Mesenchymal stem cell (in vitro differentiated cells and primary cell): Measurements from ENCODE around the gene STK33.

ENCODE experiments used
- DNase-seq: peaks from one replicate; pipeline ENCODE4 v3.0.0-alpha.2; 2013
- H2AFZ ChIP-seq: one replicate; pipeline ENCODE4 v1.6.1; 2013; ENCODE audit warnings: low read depth, mild to moderate bottlenecking, control low read depth, inconsistent platforms, low read length, moderate library complexity
- H2AK5ac ChIP-seq: 2 replicates; pipeline ENCODE4 v1.6.1; 2013; ENCODE audit warnings: low read length, moderate library complexity, mild to moderate bottlenecking, inconsistent platforms; ENCODE audit not compliant: severe bottlenecking
- H2BK120ac ChIP-seq: one replicate; pipeline ENCODE4 v1.6.1; 2013; ENCODE audit warnings: low read depth, mild to moderate bottlenecking, inconsistent platforms, low read length, moderate library complexity
- H2BK12ac ChIP-seq, 2 experiments: one replicate each; pipeline ENCODE4 v1.6.1; 2013; ENCODE audit warnings: inconsistent platforms in 2 of 2, low read length in 2 of 2, mild to moderate bottlenecking in 2 of 2, moderate library complexity in 2 of 2, control low read depth in 1 of 2
- H2BK15ac ChIP-seq: one replicate; pipeline ENCODE4 v1.6.1; 2013; ENCODE audit warnings: mild to moderate bottlenecking, low read depth, inconsistent platforms; ENCODE audit not compliant: poor library complexity, severe bottlenecking
- H2BK5ac ChIP-seq: 2 replicates; pipeline ENCODE4 v1.6.1; 2013; ENCODE audit warnings: low read depth, mild to moderate bottlenecking, low read length, control low read depth, inconsistent platforms; ENCODE audit not compliant: poor library complexity, severe bottlenecking
- H3K14ac ChIP-seq, 2 experiments: one replicate each; pipeline ENCODE4 v1.6.1; 2013; ENCODE audit warnings: inconsistent platforms in 2 of 2, low read length in 2 of 2, control low read depth in 1 of 2, mild to moderate bottlenecking in 1 of 2, moderate library complexity in 1 of 2
- H3K18ac ChIP-seq, 2 experiments: one replicate each; pipeline ENCODE4 v1.6.1; 2013; ENCODE audit warnings: inconsistent platforms in 2 of 2, low read length in 2 of 2, control low read depth in 1 of 2, low read depth in 1 of 2, mild to moderate bottlenecking in 1 of 2
- H3K23ac ChIP-seq, 2 experiments: one replicate each; pipeline ENCODE4 v1.6.1; 2013; ENCODE audit warnings: inconsistent platforms in 2 of 2, low read length in 2 of 2, mild to moderate bottlenecking in 2 of 2, moderate library complexity in 2 of 2, control low read depth in 1 of 2
- H3K27ac ChIP-seq: 2 replicates; pipeline ENCODE4 v1.5.1; 2013; ENCODE audit warnings: mild to moderate bottlenecking, moderate library complexity, low read length, control low read depth, inconsistent platforms; ENCODE audit not compliant: poor library complexity, severe bottlenecking
- H3K27me3 ChIP-seq, 2 experiments: 2 replicates each; pipeline versions ENCODE4 v1.6.1 to v1.7.0; 2013; ENCODE audit warnings: low read length in 2 of 2, mild to moderate bottlenecking in 2 of 2, moderate library complexity in 2 of 2, control low read depth in 1 of 2, inconsistent platforms in 1 of 2; ENCODE audit not compliant: control insufficient read depth in 1 of 2, insufficient read depth in 1 of 2
- H3K36me3 ChIP-seq, 2 experiments: 2 replicates each; pipeline versions ENCODE4 v1.6.1 to v1.7.0; 2013; ENCODE audit warnings: low read length in 2 of 2, control low read depth in 1 of 2, inconsistent platforms in 1 of 2, low read depth in 1 of 2, mild to moderate bottlenecking in 1 of 2; ENCODE audit not compliant: insufficient read depth in 2 of 2, control insufficient read depth in 1 of 2
- H3K4ac ChIP-seq, 2 experiments: one replicate each; pipeline ENCODE4 v1.6.1; 2013; ENCODE audit warnings: inconsistent platforms in 2 of 2, low read length in 2 of 2, mild to moderate bottlenecking in 2 of 2, moderate library complexity in 2 of 2, control low read depth in 1 of 2, low read depth in 1 of 2
- H3K4me1 ChIP-seq: 2 replicates; pipeline ENCODE4 v1.6.1; 2013; ENCODE audit warnings: low read depth, low read length, control low read depth; ENCODE audit not compliant: control insufficient read depth, insufficient read depth
- H3K4me2 ChIP-seq: 2 replicates; pipeline ENCODE4 v1.6.1; 2013; ENCODE audit warnings: low read length, mild to moderate bottlenecking, inconsistent platforms; ENCODE audit not compliant: poor library complexity, severe bottlenecking
- H3K4me3 ChIP-seq, 2 experiments: 2 replicates each; pipeline versions ENCODE4 v1.5.1 to v1.7.0; 2013; ENCODE audit warnings: low read length in 2 of 2, mild to moderate bottlenecking in 2 of 2, control low read depth in 1 of 2, low read depth in 1 of 2; ENCODE audit not compliant: insufficient read depth in 1 of 2
- H3K79me1 ChIP-seq: replicated peaks from 2 replicates; pipeline ENCODE4 v1.6.1; 2013; ENCODE audit warnings: mild to moderate bottlenecking, control low read depth, low read length, inconsistent platforms; ENCODE audit not compliant: poor library complexity, severe bottlenecking
- H3K9ac ChIP-seq: 2 replicates; pipeline ENCODE4 v1.7.0; 2013; ENCODE audit warnings: mild to moderate bottlenecking, low read length, moderate library complexity
- H3K9me3 ChIP-seq: 2 replicates; pipeline ENCODE4 v1.7.0; 2013; ENCODE audit warnings: mild to moderate bottlenecking, low read length; ENCODE audit not compliant: control insufficient read depth
- H4K8ac ChIP-seq: one replicate; pipeline ENCODE4 v1.6.1; 2013; ENCODE audit warnings: inconsistent platforms, mild to moderate bottlenecking, low read length, moderate library complexity
- H4K91ac ChIP-seq: one replicate; pipeline ENCODE4 v1.6.1; 2013; ENCODE audit warnings: mild to moderate bottlenecking, low read length, inconsistent platforms
- WGBS: methylation state at CpG from one replicate; pipeline ENCODE4 v1.1.7; 2013; ENCODE audit warnings: mixed read lengths; 5-methylcytosine and 5-hydroxymethylcytosine counted together

Gene STK33

DNA sequence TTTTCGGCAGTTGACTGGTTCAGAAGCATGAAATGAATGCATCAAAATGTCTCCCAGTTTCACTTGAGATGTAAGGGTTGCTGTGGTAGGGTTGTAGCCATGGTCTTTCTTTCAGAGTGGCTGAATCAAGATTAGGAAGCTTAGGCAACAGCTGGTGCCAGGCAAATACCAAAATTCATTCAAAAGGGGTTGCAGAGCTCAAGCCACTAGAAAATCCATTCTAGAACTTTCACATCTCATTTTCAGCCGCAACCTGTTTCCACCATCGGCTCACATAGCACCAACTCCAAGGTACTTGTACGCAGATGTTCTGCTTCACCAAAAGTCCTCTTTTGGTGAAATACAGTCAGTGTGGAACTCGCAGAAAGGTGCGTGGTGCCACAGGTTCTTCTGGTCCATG, 40.5 kb upstream of the STK33 start:
- H4K8ac ChIP-seq, result no peak overlapping the region
- H3K18ac ChIP-seq, result no peak overlapping the region
- H3K79me1 ChIP-seq, result peaks cover 2% of the 10 kb centered on the region
- H2BK15ac ChIP-seq, result no peak overlapping the region
- H3K23ac ChIP-seq, result no peak overlapping the region
- H3K4ac ChIP-seq, result no peak overlapping the region
- no peak overlapping the region for H3K27ac ChIP-seq
- H2BK5ac ChIP-seq, result no peak overlapping the region
- H2BK12ac ChIP-seq, result no peak overlapping the region
- no peak overlapping the region for H2BK120ac ChIP-seq
- H4K91ac ChIP-seq, result no peak overlapping the region
- H3K14ac ChIP-seq, result no peak overlapping the region
- no peak for DNase-seq
- H3K9me3 ChIP-seq, result peaks cover 10% of the 10 kb centered on the region
- H3K4me2 ChIP-seq, result no peak overlapping the region
- peaks cover 29 to 62% of the 10 kb centered on the region in 2 experiments for H3K36me3 ChIP-seq
- peaks cover 4% of the 10 kb centered on the region for H3K4me1 ChIP-seq
- no peak overlapping the region for H2AK5ac ChIP-seq
- H3K4me3 ChIP-seq, result no peak overlapping the region
- WGBS, result 91% methylated on average over 6 of the region's 6 CpGs
- H3K9ac ChIP-seq, result no peak overlapping the region
- H3K27me3 ChIP-seq, result no peaks in the 10 kb centered on the region
- no peak overlapping the region for H2AFZ ChIP-seq

DNA sequence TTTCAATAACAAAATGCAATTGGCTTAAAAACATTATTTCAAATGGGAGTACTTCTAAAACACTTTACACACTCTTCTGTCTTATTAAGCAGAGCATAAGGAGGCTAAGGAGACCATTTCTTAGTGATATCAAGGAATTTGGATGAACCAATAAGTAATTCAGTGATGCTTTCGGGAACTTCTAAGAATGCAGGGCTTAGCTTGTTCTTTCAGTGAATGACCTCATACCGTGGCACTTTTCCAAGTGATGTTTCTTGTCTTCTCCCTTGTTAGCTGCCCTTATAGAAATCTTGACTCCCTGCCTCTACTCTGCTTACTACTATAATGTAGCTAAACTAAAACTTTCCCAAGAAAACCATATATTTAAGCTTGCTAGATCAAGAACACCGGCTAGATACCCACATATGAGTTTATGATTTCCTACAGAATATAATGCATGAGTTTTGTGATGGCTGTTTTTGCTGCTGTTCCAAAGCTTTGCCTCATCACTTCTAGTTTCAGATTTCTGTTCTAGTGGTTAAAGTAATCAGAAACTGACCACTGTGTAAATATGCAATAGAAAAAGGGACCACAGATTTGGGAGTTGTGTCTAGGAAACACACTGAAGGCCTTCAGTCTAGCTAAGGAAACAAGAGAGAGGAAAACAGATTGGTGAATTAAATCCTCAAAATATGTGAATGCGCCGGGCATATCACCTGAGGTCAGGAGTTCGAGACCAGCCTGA, 37.5 kb upstream of the STK33 start:
- H2BK5ac ChIP-seq, result no peak overlapping the region
- no peak overlapping the region for H3K4me2 ChIP-seq
- no peak overlapping the region for H4K8ac ChIP-seq
- H2BK120ac ChIP-seq, result no peak overlapping the region
- H3K4me3 ChIP-seq, result no peak overlapping the region
- H2BK12ac ChIP-seq, result no peak overlapping the region
- H3K36me3 ChIP-seq, result peaks cover 20 to 46% of the 10 kb centered on the region in 2 experiments
- peaks cover 10% of the 10 kb centered on the region for H3K9me3 ChIP-seq
- 85% methylated on average over 6 of the region's 6 CpGs for WGBS
- peak; percentile 81 for DNase-seq
- no peak overlapping the region for H3K23ac ChIP-seq
- H2BK15ac ChIP-seq, result no peak overlapping the region
- H3K79me1 ChIP-seq, result peaks cover 2% of the 10 kb centered on the region
- H2AK5ac ChIP-seq, result no peak overlapping the region
- no peak overlapping the region for H3K9ac ChIP-seq
- H4K91ac ChIP-seq, result no peak overlapping the region
- no peak overlapping the region for H3K4ac ChIP-seq
- H3K4me1 ChIP-seq, result no peaks in the 10 kb centered on the region
- H3K18ac ChIP-seq, result no peak overlapping the region
- no peak overlapping the region for H3K14ac ChIP-seq
- no peak overlapping the region for H2AFZ ChIP-seq
- H3K27me3 ChIP-seq, result no peaks in the 10 kb centered on the region
- no peak overlapping the region for H3K27ac ChIP-seq

- no peak for DNase-seq
- Histone ChIP-seq H2BK5ac (no peak overlapping the region), H2BK120ac (no peak overlapping the region), H3K14ac (no peak overlapping the region), H3K23ac (no peak overlapping the region), H3K9me3 (no peaks in the 10 kb centered on the region), H3K27ac (no peak overlapping the region), H2BK15ac (no peak overlapping the region), H4K8ac (no peak overlapping the region), H3K4me2 (no peak overlapping the region), H3K4me1 (no peaks in the 10 kb centered on the region), H3K4me3 (no peak overlapping the region), H3K4ac (no peak overlapping the region), H3K18ac (no peak overlapping the region), H3K27me3 (no peaks in the 10 kb centered on the region), H3K36me3 (peaks cover 42 to 59% of the 10 kb centered on the region in 2 experiments), H2BK12ac (no peak overlapping the region), H2AK5ac (no peak overlapping the region), H3K79me1 (no peaks in the 10 kb centered on the region), H4K91ac (no peak overlapping the region), H3K9ac (no peak overlapping the region), H2AFZ (no peak overlapping the region)
- WGBS, result 93% methylated on average over 2 of the region's 2 CpGs
Measured at GRCh38 chr11:8624698-8625097, 30.7 kb upstream of the STK33 start.

DNA sequence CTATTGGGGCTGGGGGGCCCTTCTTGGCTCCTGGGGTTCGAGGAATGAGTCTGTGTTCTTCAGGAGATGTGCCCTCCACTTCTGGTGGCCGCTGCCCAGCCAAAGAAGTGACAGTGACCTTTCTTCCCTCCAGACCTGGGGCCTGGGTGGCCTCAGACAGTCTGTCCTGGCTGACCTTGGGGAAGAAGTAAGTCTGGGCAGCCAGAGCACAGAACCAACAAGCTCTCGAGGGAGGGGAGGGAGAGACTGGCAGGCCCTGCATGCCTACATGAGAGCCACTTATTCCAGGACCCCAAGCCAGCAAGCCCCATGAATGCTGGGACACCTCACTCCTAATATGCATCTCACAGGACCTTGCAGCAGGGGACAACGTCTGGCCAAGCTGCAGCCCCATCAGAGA, 27.1 kb upstream of the STK33 start:
- Histone ChIP-seq H3K9ac (no peak overlapping the region), H3K4me1 (no peaks in the 10 kb centered on the region), H3K14ac (no peak overlapping the region), H4K91ac (no peak overlapping the region), H3K36me3 (peaks cover 68 to 88% of the 10 kb centered on the region in 2 experiments), H2AFZ (no peak overlapping the region), H3K4ac (no peak overlapping the region), H3K18ac (no peak overlapping the region), H2BK15ac (no peak overlapping the region), H3K4me2 (no peak overlapping the region), H3K27ac (no peak overlapping the region), H2BK120ac (no peak overlapping the region), H2BK5ac (no peak overlapping the region), H2AK5ac (no peak overlapping the region), H4K8ac (no peak overlapping the region), H3K27me3 (no peaks in the 10 kb centered on the region), H3K9me3 (no peaks in the 10 kb centered on the region), H3K23ac (no peak overlapping the region), H3K4me3 (no peak overlapping the region), H3K79me1 (no peaks in the 10 kb centered on the region), H2BK12ac (no peak overlapping the region)
- 67% methylated on average over 4 of the region's 4 CpGs for WGBS
- no peak for DNase-seq
